Putamen (tissue), 1 donor: Measurements from ENCODE around the gene CAPRIN1.
"Not testable (repeated sequence)": the region's sequence is repeated elsewhere in the genome, so short reads cannot be mapped to it uniquely, and the experiment has no call there.

Experiments used
- DNase-seq: peaks from one replicate; pipeline ENCODE4 v3.0.0-alpha.2; 2016; ENCODE audit warnings: low spot score

CAPRIN1 gene

GRCh38 chr11:34050581-34051348 is 766 bp upstream of the CAPRIN1 start:
- DNase-seq: no peak

GRCh38 chr11:34052036-34052607 is 591 bp downstream of the CAPRIN1 start:
- DNase-seq: peak; percentile 86

GRCh38 chr11:34052608-34053160 is 1.2 kb downstream of the CAPRIN1 start:
- peak; percentile 8 for DNase-seq

GRCh38 chr11:34053161-34053686 is 1.7 kb downstream of the CAPRIN1 start:
- DNase-seq: peak; percentile 57

GRCh38 chr11:34054351-34054750 is 2.8 kb downstream of the CAPRIN1 start:
- DNase-seq: not testable (repeated sequence)

GRCh38 chr11:34055218-34056000 is 3.9 kb downstream of the CAPRIN1 start:
- DNase-seq: no peak

GRCh38 chr11:34056672-34057071 is 5.1 kb downstream of the CAPRIN1 start:
- no peak for DNase-seq

GRCh38 chr11:34063061-34063795 is 11.7 kb downstream of the CAPRIN1 start:
- DNase-seq: no peak

GRCh38 chr11:34064291-34064690 is 12.8 kb downstream of the CAPRIN1 start:
- no peak for DNase-seq

GRCh38 chr11:34065505-34066203 is 14.1 kb downstream of the CAPRIN1 start:
- no peak for DNase-seq

- not testable (repeated sequence) for DNase-seq
These were observed 15.2 kb downstream of the CAPRIN1 start for GRCh38 chr11:34066766-34067165.

- no peak for DNase-seq
These were observed 16.0 kb downstream of the CAPRIN1 start for GRCh38 chr11:34067383-34068065.

GRCh38 chr11:34068111-34068510 is 16.6 kb downstream of the CAPRIN1 start:
- no peak for DNase-seq

GRCh38 chr11:34071306-34071705 is 19.8 kb downstream of the CAPRIN1 start:
- DNase-seq: peak; percentile 24

GRCh38 chr11:34072041-34072440 is 20.5 kb downstream of the CAPRIN1 start:
- DNase-seq: no peak

- no peak for DNase-seq
These were observed 21.3 kb downstream of the CAPRIN1 start for GRCh38 chr11:34072832-34073231.

GRCh38 chr11:34074391-34074790 is 22.9 kb downstream of the CAPRIN1 start:
- no peak for DNase-seq

- DNase-seq: no peak
These were observed 23.8 kb downstream of the CAPRIN1 start for GRCh38 chr11:34075178-34075820.

GRCh38 chr11:34080609-34081008 is 29.1 kb downstream of the CAPRIN1 start:
- DNase-seq: no peak

GRCh38 chr11:34084637-34085036 is 33.1 kb downstream of the CAPRIN1 start:
- DNase-seq: no peak
